HL-60 (cell line): ENCODE measurements around the gene TMEM94.

ENCODE experiments used
- CTCF ChIP-seq: IDR thresholded peaks from one replicate; pipeline ENCODE4 v1.5.1; 2011; ENCODE audit warnings: low read length, control low read depth, inconsistent platforms; ENCODE audit not compliant: insufficient read depth
- GABPA ChIP-seq: IDR thresholded peaks from 2 replicates; pipeline ENCODE4 v1.6.1; 2012; ENCODE audit warnings: low read depth
- POLR2AphosphoS5 ChIP-seq: IDR thresholded peaks from 2 replicates; pipeline ENCODE4 v1.6.1; 2012; ENCODE audit warnings: low read depth

- TF ChIP-seq CTCF (no peak), GABPA (no peak), POLR2AphosphoS5 (no peak)
Measured at GRCh38 chr17:75503976-75504346, 47.5 kb downstream of the TMEM94 start.
